HCT116 (cell line): ENCODE measurements around the gene NR2E1. TPM values are rescaled to one million over a fixed set of nuclear protein-coding genes. Genes with fewer than 3 reads are reported as not detected.

Experiments used
- CBX3 ChIP-seq: IDR thresholded peaks from 2 replicates; pipeline ENCODE4 v1.6.1; 2012; ENCODE audit warnings: low read depth
- ELF1 ChIP-seq: IDR thresholded peaks from 2 replicates; pipeline ENCODE4 v1.6.1; 2012; ENCODE audit warnings: low read depth, borderline replicate concordance
- FOSL1 ChIP-seq: IDR thresholded peaks from 2 replicates; pipeline ENCODE4 v1.6.1; 2012; ENCODE audit warnings: low read depth
- REST ChIP-seq: IDR thresholded peaks from 2 replicates; pipeline ENCODE4 v1.6.1; 2012; ENCODE audit warnings: low read depth
- SRF ChIP-seq: IDR thresholded peaks from 2 replicates; pipeline ENCODE4 v1.6.1; 2012; ENCODE audit warnings: low read depth
- YY1 ChIP-seq: IDR thresholded peaks from 2 replicates; pipeline ENCODE4 v1.6.1; 2011; ENCODE audit warnings: low read length, low read depth, moderate library complexity, mild to moderate bottlenecking; ENCODE audit not compliant: insufficient replicate concordance; ENCODE audit errors: extremely low read depth
- ZFX ChIP-seq: fragments of 450-650 bp; IDR thresholded peaks from 2 replicates; pipeline ENCODE4 v1.6.1; 2017
- total RNA-seq: library from RNA; stranded (reverse); gene quantifications from one replicate; pipeline ENCODE4 v1.2.1, GENCODE V29; 2021; ENCODE audit not compliant: unreplicated experiment
- TF ChIP-seq, protein P1 (sequence below), 3 experiments: fragments of 200-600 bp in 1 of 3; sonication (generic) in 1 of 3; IDR thresholded peaks in 2 of 3; conservative IDR thresholded peaks in 1 of 3; 2 replicates each; pipeline ENCODE4 v1.5.1; 2012 to 2017; ENCODE audit warnings: low read depth in 2 of 3, low read length in 2 of 3, antibody characterized with exemption in 1 of 3, borderline replicate concordance in 1 of 3, control low read depth in 1 of 3, mild to moderate bottlenecking in 1 of 3, mixed read lengths in 1 of 3, mixed run types in 1 of 3, moderate library complexity in 1 of 3; ENCODE audit not compliant: insufficient read depth in 1 of 3

The NR2E1 gene
- total RNA-seq, 1 experiment from 2014 or later = not detected

DNA sequence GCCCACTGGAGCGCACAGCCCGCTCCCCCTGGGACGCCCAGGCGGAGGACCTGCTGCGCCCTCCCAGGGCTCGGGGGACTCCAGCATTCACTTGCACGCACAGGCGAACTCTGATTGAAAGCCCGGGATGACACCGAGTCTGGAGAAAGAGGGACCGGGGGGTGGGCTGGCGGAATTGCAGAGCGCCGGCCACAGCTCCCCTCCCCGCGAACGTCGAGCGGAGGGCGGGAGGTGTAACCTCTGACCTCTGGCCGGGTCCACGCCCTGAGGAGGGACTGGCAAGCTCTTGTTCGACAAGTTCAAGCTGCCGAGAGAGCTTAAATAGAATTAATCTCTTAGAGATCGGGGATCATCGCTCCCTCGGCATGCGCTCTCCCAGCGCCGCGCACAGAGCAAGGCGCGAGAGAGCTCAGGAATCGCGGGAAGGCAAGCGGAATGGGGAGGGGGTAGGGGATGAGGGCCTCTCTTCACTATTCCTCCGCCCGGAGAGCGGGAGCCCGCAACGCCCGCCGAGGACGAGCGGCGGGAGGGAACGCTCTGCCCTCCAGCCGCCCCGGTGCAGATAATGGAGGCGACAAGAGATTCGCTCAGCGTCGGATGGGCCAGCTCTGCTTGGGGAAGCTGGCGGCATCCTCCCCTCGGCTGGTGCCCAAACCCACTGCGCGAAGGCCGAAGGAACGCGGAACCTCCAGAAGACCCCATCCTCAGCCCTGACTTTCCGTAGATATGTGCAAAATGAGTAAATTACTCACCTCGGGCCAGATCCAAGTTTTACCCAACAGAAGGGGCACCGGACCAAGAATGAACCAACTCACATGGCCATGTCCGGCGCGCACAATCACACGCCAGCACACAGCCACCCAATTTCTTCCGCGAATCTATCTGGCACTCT lies 761 bp upstream of the NR2E1 start (continued):
- TF ChIP-seq REST = no peak
- no peak for TF ChIP-seq ELF1
- TF ChIP-seq YY1 = no peak
- TF ChIP-seq FOSL1 = no peak
- TF ChIP-seq ZFX = no peak
- TF ChIP-seq SRF = no peak
- no peak for TF ChIP-seq CBX3
- TF ChIP-seq, protein P1, sequence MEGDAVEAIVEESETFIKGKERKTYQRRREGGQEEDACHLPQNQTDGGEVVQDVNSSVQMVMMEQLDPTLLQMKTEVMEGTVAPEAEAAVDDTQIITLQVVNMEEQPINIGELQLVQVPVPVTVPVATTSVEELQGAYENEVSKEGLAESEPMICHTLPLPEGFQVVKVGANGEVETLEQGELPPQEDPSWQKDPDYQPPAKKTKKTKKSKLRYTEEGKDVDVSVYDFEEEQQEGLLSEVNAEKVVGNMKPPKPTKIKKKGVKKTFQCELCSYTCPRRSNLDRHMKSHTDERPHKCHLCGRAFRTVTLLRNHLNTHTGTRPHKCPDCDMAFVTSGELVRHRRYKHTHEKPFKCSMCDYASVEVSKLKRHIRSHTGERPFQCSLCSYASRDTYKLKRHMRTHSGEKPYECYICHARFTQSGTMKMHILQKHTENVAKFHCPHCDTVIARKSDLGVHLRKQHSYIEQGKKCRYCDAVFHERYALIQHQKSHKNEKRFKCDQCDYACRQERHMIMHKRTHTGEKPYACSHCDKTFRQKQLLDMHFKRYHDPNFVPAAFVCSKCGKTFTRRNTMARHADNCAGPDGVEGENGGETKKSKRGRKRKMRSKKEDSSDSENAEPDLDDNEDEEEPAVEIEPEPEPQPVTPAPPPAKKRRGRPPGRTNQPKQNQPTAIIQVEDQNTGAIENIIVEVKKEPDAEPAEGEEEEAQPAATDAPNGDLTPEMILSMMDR (IDR thresholded peaks at IDR 0.05 in 2 of 3, conservative IDR thresholded peaks at IDR 0.05 in 1 of 3; ENCODE audit: borderline replicate concordance in 1 of 3, insufficient read depth in 1 of 3, low read depth in 2 of 3, low read length in 2 of 3) = no peak
